ENCODE data around the gene HS6ST3. TPM values are rescaled to one million over a fixed set of nuclear protein-coding genes. Genes with fewer than 3 reads are reported as not detected.

The HS6ST3 gene
- total RNA-seq, 1 donor from 2014 or later: 0.26 TPM

DNA sequence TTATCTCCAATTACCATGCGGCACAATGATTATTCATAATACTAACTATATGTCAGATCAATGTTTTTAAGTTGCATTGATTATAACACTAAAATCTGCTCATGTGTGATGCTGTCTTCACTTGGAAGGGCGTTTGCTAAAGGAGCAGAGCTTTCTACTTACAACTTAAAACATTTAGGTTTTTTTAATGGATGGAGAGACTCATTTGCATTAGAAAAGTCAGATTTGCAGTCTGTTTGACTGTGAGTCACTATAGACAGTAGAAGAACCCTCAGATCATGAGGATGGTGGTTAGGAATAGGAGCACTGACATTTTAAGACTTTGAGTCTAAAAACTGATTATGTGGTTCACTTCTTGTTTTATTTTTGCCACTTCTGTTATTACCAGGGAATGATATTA, 364.6 kb downstream of the HS6ST3 start:
- Mint-ChIP-seq H3K27ac (ENCODE audit: unreplicated experiment) (no peak overlapping the region), H3K9me3 (no peaks in the 10 kb centered on the region), H3K27me3 (ENCODE audit: low read depth) (no peaks in the 10 kb centered on the region), H3K4me3 (no peak overlapping the region), H3K4me1 (no peaks in the 10 kb centered on the region), H3K36me3 (ENCODE audit: low read depth) (no peaks in the 10 kb centered on the region)
- DNase-seq (ENCODE audit: low read depth, low spot score): no peak
- TF ChIP-seq, protein P1, sequence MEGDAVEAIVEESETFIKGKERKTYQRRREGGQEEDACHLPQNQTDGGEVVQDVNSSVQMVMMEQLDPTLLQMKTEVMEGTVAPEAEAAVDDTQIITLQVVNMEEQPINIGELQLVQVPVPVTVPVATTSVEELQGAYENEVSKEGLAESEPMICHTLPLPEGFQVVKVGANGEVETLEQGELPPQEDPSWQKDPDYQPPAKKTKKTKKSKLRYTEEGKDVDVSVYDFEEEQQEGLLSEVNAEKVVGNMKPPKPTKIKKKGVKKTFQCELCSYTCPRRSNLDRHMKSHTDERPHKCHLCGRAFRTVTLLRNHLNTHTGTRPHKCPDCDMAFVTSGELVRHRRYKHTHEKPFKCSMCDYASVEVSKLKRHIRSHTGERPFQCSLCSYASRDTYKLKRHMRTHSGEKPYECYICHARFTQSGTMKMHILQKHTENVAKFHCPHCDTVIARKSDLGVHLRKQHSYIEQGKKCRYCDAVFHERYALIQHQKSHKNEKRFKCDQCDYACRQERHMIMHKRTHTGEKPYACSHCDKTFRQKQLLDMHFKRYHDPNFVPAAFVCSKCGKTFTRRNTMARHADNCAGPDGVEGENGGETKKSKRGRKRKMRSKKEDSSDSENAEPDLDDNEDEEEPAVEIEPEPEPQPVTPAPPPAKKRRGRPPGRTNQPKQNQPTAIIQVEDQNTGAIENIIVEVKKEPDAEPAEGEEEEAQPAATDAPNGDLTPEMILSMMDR (conservative IDR thresholded peaks at IDR 0.05): no peak

DNA sequence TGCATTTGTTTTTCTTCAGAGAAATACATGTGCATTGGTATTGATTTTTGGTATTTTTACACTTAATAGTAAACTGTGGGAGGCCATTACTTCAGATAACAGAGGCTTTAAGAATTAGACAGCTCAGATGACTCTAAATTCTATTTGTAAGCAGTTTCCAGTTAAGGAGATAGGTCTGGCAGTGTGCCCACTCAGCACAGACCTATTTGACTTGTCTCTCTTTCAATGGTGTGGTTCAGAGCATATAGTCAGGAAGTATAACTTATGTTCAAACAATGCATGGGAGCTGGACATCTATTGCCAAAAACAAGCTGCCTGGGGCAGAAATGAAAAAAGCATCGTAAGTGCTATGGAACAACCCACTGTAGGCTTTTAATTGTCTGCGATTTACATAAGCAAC, 370.7 kb downstream of the HS6ST3 start:
- no peak for DNase-seq (ENCODE audit: low read depth, low spot score)
- Mint-ChIP-seq H3K27ac (ENCODE audit: unreplicated experiment) (no peak overlapping the region), H3K4me3 (no peak overlapping the region), H3K4me1 (no peaks in the 10 kb centered on the region), H3K27me3 (ENCODE audit: low read depth) (no peaks in the 10 kb centered on the region), H3K9me3 (no peaks in the 10 kb centered on the region), H3K36me3 (ENCODE audit: low read depth) (no peaks in the 10 kb centered on the region)
- TF ChIP-seq, protein P1 (conservative IDR thresholded peaks at IDR 0.05): no peak

DNA sequence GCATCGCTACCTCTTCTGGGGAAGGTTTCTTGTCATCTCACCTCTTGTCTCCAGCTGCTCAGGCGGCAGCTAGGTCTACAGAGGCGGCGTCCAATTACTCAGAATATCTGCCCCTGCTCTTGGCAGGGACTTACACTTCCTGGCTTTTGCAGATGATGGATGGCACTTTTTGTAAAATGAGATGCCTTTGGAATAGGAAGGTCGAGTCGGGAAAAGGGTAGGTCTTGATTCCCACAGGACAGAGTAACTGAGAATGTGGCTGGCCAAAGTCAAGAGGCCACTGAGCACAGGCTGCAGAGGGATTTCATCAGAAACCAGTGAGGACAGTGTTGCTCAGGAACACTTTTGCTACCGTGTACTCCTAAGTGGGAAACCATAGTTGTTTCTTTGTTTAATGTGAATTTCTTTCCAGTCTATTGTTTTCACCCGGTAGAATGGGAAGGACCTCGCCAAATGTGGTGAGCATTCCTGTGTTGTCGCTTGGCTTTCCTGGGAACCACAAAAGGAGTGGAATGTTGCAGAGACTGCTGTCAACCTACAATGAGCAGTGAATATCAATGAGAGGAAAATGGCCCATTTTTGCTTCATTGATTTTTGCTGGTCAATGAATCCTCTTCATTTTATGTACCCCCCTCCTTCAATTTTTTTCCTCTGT, 383.7 kb downstream of the HS6ST3 start:
- no peak overlapping the region for H3K4me3 Mint-ChIP-seq
- peaks cover 17% of the 10 kb centered on the region for H3K4me1 Mint-ChIP-seq
- TF ChIP-seq, protein P1 (conservative IDR thresholded peaks at IDR 0.05): no peak
- no peaks in the 10 kb centered on the region for H3K27me3 Mint-ChIP-seq (ENCODE audit: low read depth)
- H3K36me3 Mint-ChIP-seq (ENCODE audit: low read depth): peaks cover 2% of the 10 kb centered on the region
- no peak overlapping the region for H3K27ac Mint-ChIP-seq (ENCODE audit: unreplicated experiment)
- H3K9me3 Mint-ChIP-seq: peaks cover 5% of the 10 kb centered on the region
- DNase-seq (ENCODE audit: low read depth, low spot score): no peak

DNA sequence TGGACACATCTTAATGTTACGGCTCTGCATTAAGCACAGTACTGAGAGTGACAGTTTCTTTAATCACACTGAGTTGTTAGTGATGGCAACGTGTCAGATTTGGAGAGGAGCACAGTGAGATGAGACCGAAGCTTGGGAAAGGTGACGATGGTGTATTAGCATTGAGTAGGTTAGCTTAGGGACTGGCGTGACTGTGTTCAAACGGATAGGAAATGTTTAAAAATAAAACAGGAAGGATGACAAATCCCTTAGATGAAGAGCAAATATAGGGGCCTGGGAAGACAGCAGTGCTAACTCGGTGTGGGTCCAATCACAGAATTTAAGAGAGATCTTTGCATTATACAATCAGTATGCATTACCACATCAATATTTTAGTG, 384.3 kb downstream of the HS6ST3 start:
- Mint-ChIP-seq H3K36me3 (ENCODE audit: low read depth) (peaks cover 2% of the 10 kb centered on the region), H3K4me3 (no peak overlapping the region), H3K27ac (ENCODE audit: unreplicated experiment) (no peak overlapping the region), H3K4me1 (peaks cover 15% of the 10 kb centered on the region), H3K9me3 (peaks cover 5% of the 10 kb centered on the region), H3K27me3 (ENCODE audit: low read depth) (no peaks in the 10 kb centered on the region)
- DNase-seq (ENCODE audit: low read depth, low spot score): no peak
- TF ChIP-seq, protein P1 (conservative IDR thresholded peaks at IDR 0.05): no peak

DNA sequence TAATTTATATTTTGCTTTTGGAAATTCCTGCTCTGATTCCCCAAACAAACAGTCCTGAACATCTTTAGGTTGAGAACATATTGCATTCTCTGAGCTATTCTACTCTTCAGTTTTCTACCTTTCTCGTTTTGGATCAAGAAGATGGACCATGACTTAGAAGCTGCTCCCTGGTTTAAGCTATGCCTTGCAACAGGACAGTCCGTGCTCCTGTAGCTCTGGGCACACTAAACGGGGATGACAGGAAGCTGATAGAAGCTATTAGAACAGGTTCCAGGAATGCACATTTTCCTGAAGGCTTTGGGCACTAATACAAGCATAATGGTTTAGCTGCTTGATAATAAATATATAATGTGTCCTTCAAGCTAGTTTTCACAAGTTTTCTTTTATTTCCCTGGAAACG, 385.2 kb downstream of the HS6ST3 start:
- H3K4me3 Mint-ChIP-seq: no peak overlapping the region
- no peaks in the 10 kb centered on the region for H3K27me3 Mint-ChIP-seq (ENCODE audit: low read depth)
- no peak overlapping the region for H3K27ac Mint-ChIP-seq (ENCODE audit: unreplicated experiment)
- DNase-seq (ENCODE audit: low read depth, low spot score): no peak
- peaks cover 5% of the 10 kb centered on the region for H3K9me3 Mint-ChIP-seq
- H3K36me3 Mint-ChIP-seq (ENCODE audit: low read depth): no peaks in the 10 kb centered on the region
- TF ChIP-seq, protein P1 (conservative IDR thresholded peaks at IDR 0.05): no peak
- H3K4me1 Mint-ChIP-seq: peaks cover 13% of the 10 kb centered on the region
